Heart left ventricle (tissue), 16 donors: Measurements from ENCODE around the gene TMEM169. TPM values are rescaled to one million over a fixed set of nuclear protein-coding genes. Genes with fewer than 3 reads are reported as not detected.

Experiments used
- ATAC-seq, 4 donors: fragments of 200-7000 bp; cut with Tn5 transposase; one replicate each; pipeline ENCODE4 v1.9.1; 2020 to 2022; ENCODE audit warnings: moderate library complexity in 4 of 4, mild to moderate bottlenecking in 3 of 4, moderate number of reproducible peaks in 1 of 4
- DNase-seq, 5 donors: peaks; one replicate each; pipeline ENCODE4 v3.0.0-alpha.2; 2020
- H3K27ac ChIP-seq, 12 donors: fragments of 200-600 bp; sonication (generic) in 4 of 12; one replicate each; pipeline versions ENCODE4 v1.5.0 to v1.8.0; 2016 to 2022; ENCODE audit warnings: mild to moderate bottlenecking in 2 of 12
- H3K27me3 ChIP-seq, 9 donors: fragments of 200-600 bp; sonication (generic) in 2 of 9; one replicate each; pipeline versions ENCODE4 v1.5.1 to v1.8.0; 2016 to 2022; ENCODE audit warnings: mild to moderate bottlenecking in 3 of 9
- H3K36me3 ChIP-seq, 9 donors: fragments of 200-600 bp; sonication (generic) in 2 of 9; one replicate each; pipeline versions ENCODE4 v1.5.0 to v1.8.0; 2018 to 2022; ENCODE audit warnings: mild to moderate bottlenecking in 2 of 9
- H3K4me1 ChIP-seq, 12 donors: fragments of 200-600 bp; sonication (generic) in 4 of 12; one replicate each; pipeline versions ENCODE4 v1.5.0 to v1.8.0; 2016 to 2022; ENCODE audit warnings: mild to moderate bottlenecking in 3 of 12
- H3K4me3 ChIP-seq, 12 donors: fragments of 200-600 bp; sonication (generic) in 4 of 12; one replicate each; pipeline versions ENCODE4 v1.5.0 to v1.8.0; 2017 to 2022; ENCODE audit warnings: mild to moderate bottlenecking in 9 of 12, moderate library complexity in 4 of 12
- H3K9me3 ChIP-seq, 12 donors: fragments of 200-600 bp; sonication (generic) in 4 of 12; one replicate each; pipeline versions ENCODE4 v1.5.0 to v1.8.0; 2016 to 2022; ENCODE audit warnings: mild to moderate bottlenecking in 1 of 12
- POLR2A ChIP-seq, 2 donors: fragments of 450-650 bp; IDR thresholded peaks; one replicate each; pipeline ENCODE4 v1.6.1; 2017; ENCODE audit warnings: antibody characterized with exemption in 2 of 2, mild to moderate bottlenecking in 2 of 2, moderate library complexity in 2 of 2
- WGBS, 4 donors: extraction: QIAGEN DNeasy Blood & Tissue Kit in 2 of 4; methylation state at CpG; one replicate each; pipeline versions ENCODE4 v1.1.5 to v1.1.7; 2013 to 2018; 5-methylcytosine and 5-hydroxymethylcytosine counted together
- intact Hi-C, 10 donors: fragments of 100-400 bp; cut with DNase I; formaldehyde crosslinking; loops; one replicate each; pipeline versions ENCODE4 v1.11.1 to v1.14.2; 2022
- polyA plus RNA-seq, 2 donors: library from polyadenylated mRNA; stranded (reverse); fragments of 200-250 nt; gene quantifications; one replicate each; pipeline ENCODE4 v1.2.3, GENCODE V29; 2013
- total RNA-seq, 9 donors: library from RNA; depleted of rRNA in 2 of 9; stranded (reverse); fragments of >200 nt in 2 of 9; fragmentation: NEBNext Ultra II Directional in 3 of 9; extraction: Animal tissue kit (Norgen Biotek cat#: 25700) in 3 of 9; gene quantifications; one replicate each; pipeline versions ENCODE4 v1.1.0 to v1.2.4, GENCODE V29; 2016 to 2023
- TF ChIP-seq, protein P1 (sequence below), 12 donors: fragments of 200-600 bp; sonication (generic) in 4 of 12; IDR thresholded peaks; one replicate each; pipeline versions ENCODE4 v1.5.0 to v1.8.0; 2018 to 2022; ENCODE audit warnings: antibody characterized with exemption in 12 of 12, mild to moderate bottlenecking in 5 of 12
- donor health status: ischemic (EF 13 %, LVEDD 7.1; RV severe dilation, severe dysfunction).
- donor health status: healthy with polysubstance abuse.
- donor health status: DM: no; HTN: yes; CAD: no.
- donor health status: DM: no; HTN: no; CAD: no.
- donor health status: ischemic (EF 25% LVEDD 6.9; RV normal size, moderate dysfunction).
- donor health status: ischemic (EF 25% LVEDD 5.7; RV mildly dilated, moderate dysfunction).
- donor health status: healthy.
- donor health status: DM: yes; HTN: yes; CAD: no.
- donor health status: ischemic (EF 35%, LVEDD 5.7; RV mildly dilated, moderate dysfunction).
- donor health status: nonischemic (EF 11% LVEDD 7.7; RV severe dilation, severe dysfunction).
- donor health status: DM: yes; HTN: yes; CAD: no.
- donor health status: PGD.
- donor health status: ischemic (EF 29% LVEDD 5.4; RV normal size, mild dysfunction).
- donor health status: nonischemic (EF 23%, LVEDD 6.1; RV moderate dilation, normal function).

The TMEM169 gene
- total and polyA plus RNA-seq, 11 donors = 0.15 to 1.5 (median 0.32) TPM

DNA sequence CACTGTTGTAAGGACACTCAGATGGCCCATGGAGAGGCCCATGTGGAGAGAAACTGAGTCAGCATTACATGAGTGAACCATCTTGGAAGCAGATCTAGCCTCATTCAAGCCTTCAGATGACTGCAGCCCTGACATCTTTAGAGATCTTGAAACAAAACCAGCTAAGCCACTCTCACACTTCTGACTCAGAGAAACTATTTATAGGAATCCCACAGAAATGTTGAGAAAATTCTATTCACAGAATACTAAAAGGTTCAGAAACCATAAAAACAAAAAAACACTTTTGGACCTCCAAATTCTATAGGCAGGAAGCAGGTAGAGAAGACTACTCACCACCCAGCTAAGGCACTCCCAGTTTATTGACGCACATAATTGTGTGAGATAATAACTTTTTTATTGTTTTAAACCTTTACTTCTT lies 8.7 kb downstream of the TMEM169 start:
- H3K27ac ChIP-seq = no peak overlapping the region
- no peaks in the 10 kb centered on the region for H3K9me3 ChIP-seq
- intact Hi-C loops = no loop called here
- no peaks in the 10 kb centered on the region for H3K36me3 ChIP-seq
- no peaks in the 10 kb centered on the region for H3K27me3 ChIP-seq
- TF ChIP-seq, protein P1, sequence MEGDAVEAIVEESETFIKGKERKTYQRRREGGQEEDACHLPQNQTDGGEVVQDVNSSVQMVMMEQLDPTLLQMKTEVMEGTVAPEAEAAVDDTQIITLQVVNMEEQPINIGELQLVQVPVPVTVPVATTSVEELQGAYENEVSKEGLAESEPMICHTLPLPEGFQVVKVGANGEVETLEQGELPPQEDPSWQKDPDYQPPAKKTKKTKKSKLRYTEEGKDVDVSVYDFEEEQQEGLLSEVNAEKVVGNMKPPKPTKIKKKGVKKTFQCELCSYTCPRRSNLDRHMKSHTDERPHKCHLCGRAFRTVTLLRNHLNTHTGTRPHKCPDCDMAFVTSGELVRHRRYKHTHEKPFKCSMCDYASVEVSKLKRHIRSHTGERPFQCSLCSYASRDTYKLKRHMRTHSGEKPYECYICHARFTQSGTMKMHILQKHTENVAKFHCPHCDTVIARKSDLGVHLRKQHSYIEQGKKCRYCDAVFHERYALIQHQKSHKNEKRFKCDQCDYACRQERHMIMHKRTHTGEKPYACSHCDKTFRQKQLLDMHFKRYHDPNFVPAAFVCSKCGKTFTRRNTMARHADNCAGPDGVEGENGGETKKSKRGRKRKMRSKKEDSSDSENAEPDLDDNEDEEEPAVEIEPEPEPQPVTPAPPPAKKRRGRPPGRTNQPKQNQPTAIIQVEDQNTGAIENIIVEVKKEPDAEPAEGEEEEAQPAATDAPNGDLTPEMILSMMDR (IDR thresholded peaks at IDR 0.05) = no peak
- no peak for TF ChIP-seq POLR2A (IDR thresholded peaks at IDR 0.05)
- 90 to 98% (median 95%) methylated on average over 1 of the region's 1 CpG for WGBS, 4 donors
- no peaks in the 10 kb centered on the region for H3K4me1 ChIP-seq
- ATAC-seq (no peak), DNase-seq (no peak)
- no peak overlapping the region for H3K4me3 ChIP-seq

DNA sequence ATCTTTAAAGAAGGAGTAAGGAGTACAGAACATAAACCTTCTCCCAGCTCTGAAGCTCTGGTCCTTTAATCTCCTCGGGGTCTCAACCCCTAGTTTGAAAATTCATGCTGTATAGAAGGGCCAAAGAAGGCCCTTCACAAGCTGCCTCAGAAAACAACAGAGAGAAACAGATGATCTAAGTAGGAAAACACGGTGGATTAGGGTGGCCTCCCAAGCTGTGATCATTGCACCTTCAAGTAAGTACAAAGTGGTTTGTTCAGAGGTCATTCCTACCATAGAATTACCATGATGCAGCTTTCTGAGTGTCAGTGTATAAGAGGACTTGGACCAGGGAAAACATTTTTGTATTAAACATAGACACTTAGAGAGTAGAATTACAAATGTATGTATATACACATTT lies 10.9 kb downstream of the TMEM169 start:
- no peak for ATAC-seq
- WGBS, 4 donors = 76 to 85% (median 81%) methylated on average over 2 of the region's 2 CpGs

DNA sequence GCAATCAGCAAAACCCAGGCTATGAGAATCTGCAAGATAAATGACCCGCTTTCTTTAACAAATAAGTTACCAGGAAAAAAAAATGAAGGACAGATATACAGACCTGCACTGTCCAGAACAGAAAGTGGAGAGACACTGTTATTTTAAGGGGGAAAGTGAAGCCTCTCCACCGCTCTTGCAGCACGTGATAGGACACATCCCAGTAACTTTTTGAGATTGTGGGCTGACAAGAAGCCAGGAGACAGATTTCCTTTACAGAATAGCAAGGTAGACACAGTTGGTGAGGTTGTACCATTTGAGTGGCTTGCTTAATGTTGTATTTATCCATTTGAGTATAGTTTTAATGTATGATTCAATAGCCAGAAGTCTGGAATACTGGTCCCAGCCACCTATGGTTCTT lies 13.0 kb downstream of the TMEM169 start:
- 54 to 84% (median 78%) methylated on average over 3 of the region's 3 CpGs for WGBS, 4 donors
- Histone ChIP-seq H3K27me3 (no peaks in the 10 kb centered on the region), H3K9me3 (no peaks in the 10 kb centered on the region), H3K4me1 (no peaks in the 10 kb centered on the region), H3K27ac (no peak overlapping the region), H3K36me3 (no peaks in the 10 kb centered on the region), H3K4me3 (no peak overlapping the region)
- TF ChIP-seq, protein P1 (IDR thresholded peaks at IDR 0.05) = no peak
- TF ChIP-seq POLR2A (IDR thresholded peaks at IDR 0.05) = no peak
- no peak for DNase-seq
- intact Hi-C loops = no loop called here
- no peak for ATAC-seq

More for the DNA sequence above, 10.9 kb downstream of the TMEM169 start:
- no peaks in the 10 kb centered on the region for H3K27me3 ChIP-seq
- intact Hi-C loops = no loop called here
- no peaks in the 10 kb centered on the region for H3K4me1 ChIP-seq
- no peak overlapping the region for H3K4me3 ChIP-seq
- no peaks in the 10 kb centered on the region for H3K36me3 ChIP-seq
- H3K27ac ChIP-seq = no peak overlapping the region
- no peak for TF ChIP-seq POLR2A (IDR thresholded peaks at IDR 0.05)
- TF ChIP-seq, protein P1 (IDR thresholded peaks at IDR 0.05) = no peak
- H3K9me3 ChIP-seq = no peaks in the 10 kb centered on the region
- no peak for DNase-seq

DNA sequence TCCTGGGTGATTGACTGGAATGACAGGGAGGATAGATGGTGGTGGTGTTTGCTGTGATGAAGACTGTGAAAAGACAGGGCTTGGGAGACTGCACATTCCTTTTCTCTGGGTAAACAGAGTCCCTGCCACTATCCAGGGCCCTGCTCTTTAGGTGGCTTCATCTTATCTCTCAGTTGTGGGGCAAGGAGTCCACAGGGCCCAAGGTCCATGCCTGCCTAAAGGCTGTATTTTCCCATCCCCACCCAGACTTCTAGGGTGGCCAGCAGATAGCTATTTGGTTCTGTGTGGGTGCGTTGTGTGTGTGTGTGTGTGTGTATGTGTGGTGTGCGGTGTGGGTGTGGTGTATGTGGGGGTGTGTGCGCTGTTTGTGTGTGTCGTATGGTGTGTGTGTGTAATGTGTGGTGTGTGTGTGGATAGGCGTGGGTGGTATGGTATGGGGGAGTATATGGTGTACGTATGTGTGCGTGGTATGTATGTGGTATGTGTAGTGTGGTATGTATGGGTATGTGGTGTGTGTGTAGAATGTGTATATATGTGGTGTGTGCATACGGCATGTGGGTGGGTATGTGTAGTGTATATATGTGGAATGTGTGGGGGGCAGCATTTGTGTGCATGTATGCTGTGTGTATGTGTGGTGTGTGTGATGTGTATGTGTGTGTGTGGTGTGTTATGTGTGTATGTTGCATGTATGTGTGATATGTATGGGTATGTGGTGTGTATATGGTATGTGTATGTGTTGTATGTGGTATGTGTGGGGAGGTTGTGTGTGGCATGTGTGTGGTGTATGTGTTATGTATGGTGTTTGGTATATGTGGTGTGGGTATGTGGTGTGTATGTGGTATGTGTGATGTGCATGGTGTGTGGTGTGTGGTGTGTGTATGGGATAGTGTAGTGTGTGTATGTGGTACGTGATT lies 17.0 kb downstream of the TMEM169 start:
- Histone ChIP-seq H3K4me3 (no peak overlapping the region), H3K9me3 (no peaks in the 10 kb centered on the region), H3K27ac (no peak overlapping the region), H3K27me3 (no peaks in the 10 kb centered on the region), H3K36me3 (no peaks in the 10 kb centered on the region), H3K4me1 (peaks cover 0 to 5% (median 0%) of the 10 kb centered on the region in 12 donors)
- WGBS, 4 donors = 95 to 96% (median 95%) methylated on average over 9 of the region's 9 CpGs
- intact Hi-C loops = no loop called here
- no peak for TF ChIP-seq POLR2A (IDR thresholded peaks at IDR 0.05)
- TF ChIP-seq, protein P1 (IDR thresholded peaks at IDR 0.05) = no peak
- ATAC-seq (peak in 1 of 4 donors; percentile 46), DNase-seq (no peak)
